Putamen (tissue), 1 donor: ENCODE data around the gene ERBB4.

Experiments used
- DNase-seq: peaks from one replicate; pipeline ENCODE4 v3.0.0-alpha.2; 2016; ENCODE audit warnings: low spot score

Gene ERBB4

DNA sequence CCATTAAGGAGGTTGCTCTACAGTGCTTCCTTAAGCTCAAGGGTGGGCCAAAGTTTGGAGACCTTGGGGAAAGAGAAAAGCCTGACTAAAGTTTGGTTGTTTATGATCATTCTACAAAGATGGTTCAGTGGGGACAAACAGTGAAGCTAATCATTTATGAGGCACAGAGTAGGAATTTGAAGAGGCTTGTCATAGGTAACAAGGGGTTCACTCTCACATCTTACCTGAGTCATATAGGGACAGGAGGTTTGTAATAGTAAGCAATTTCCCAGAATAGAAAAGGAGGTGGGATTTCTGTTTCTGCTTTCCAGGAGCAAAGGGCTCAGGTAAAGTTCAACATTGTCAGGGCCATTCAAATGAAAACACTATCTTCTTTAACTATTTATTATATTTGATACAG lies 1194.3 kb downstream of the ERBB4 start:
- DNase-seq: no peak

DNA sequence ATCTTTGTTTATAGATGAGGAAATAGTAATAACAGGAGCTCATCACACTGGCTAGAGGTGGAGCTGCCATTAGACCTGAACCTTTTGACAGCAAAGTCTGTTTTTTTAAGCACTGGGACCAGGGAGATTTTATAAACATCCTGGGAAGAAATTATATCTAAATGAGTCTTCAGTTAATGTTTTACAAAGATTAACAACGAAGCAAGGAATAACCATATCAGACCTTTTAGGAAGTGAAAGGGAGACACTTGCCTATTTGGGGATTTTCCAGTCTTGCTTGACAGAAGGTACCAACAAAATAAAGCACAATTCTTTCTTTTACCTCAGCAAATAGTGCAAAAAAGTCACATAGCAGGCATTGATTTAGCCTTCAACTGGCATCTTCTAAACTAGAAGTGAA lies 1205.2 kb downstream of the ERBB4 start:
- DNase-seq: no peak

DNA sequence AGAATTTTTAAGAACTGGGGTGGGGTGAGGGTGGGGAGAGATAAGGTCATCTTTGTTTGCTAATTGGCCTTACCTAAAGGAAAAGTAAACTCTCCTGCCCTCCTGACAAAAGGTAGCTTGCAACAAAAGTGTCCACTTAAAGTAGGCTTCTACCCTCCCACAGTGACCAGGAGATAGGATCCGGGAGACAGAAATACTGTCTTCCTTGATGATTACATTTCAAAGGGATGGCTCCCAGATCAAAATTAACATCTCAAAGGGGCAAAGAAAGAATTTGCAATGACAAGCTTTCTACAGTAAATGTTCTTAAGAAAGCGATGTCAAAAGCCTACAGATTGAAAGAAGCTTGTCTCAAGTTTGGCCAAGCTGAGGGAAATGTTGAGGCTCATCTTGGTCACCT lies 1206.9 kb downstream of the ERBB4 start:
- no peak for DNase-seq

DNA sequence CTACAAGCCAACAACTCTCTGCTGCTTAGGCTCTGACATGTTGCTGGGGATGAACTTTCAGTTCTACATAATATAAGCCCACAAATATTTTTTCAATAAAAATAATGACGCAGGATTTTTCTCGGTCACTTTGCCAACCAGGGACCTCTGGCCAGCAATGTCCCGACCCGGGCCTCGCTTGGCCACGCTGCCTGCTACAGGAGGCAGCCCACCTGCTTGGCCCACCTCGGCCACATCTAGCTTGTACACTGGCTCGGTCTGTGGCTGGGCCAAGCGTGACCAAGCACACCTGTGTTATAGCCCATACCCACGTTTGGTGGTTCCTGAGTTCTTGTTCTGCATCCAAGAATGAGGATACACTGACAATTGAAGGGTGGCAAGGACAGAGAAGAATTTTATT lies 1208.7 kb downstream of the ERBB4 start:
- no peak for DNase-seq

DNA sequence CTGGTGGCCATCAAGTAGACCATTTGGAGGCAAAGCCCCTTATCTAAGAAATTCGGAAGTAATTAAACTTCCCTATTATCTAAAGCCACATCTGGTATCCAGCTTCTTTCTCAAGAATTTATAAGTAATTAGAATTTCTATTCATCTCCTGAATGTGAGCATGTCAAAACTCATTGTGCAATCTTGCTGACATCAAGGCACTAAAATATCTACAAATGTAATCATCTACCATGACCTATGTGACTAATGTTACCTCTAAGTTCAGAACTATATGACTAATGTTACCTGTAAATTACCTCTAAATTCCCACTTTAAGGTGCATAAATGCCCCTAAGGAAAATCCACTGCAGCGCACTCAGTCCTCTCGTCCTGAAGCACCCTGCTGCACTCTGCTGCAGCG lies 1209.2 kb downstream of the ERBB4 start:
- no peak for DNase-seq

DNA sequence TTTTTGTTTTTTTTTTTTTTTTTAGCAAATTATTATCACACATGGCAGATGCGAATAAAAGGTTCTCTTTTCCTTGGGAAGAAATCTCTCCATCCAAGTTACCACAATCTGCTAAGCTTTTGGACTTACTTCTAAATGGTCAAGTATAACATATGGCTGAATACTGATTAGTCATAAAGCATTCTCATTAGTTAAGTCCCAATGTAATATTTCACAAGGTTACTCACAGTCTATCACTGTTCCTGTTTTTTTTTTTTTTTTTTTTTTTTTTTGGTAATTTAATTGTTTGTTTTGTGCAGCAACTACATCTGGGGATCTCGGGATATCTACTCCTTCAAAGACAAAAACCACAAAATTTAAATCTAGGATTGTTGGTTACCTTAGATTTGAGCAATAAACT lies 1210.5 kb downstream of the ERBB4 start:
- no peak for DNase-seq
